Fibroblast of skin of back (primary cell): Measurements from ENCODE around the gene SCAMP1.

Experiments
- DNase-seq: peaks from one replicate; pipeline ENCODE4 v3.0.0-alpha.2; 2013

SCAMP1 gene

GRCh38 chr5:78496373-78496772 lies 136.0 kb downstream of the SCAMP1 start:
- DNase-seq: peak; percentile 90

GRCh38 chr5:78497573-78498533 lies 137.4 kb downstream of the SCAMP1 start:
- no peak for DNase-seq

GRCh38 chr5:78499485-78499884 lies 139.1 kb downstream of the SCAMP1 start:
- no peak for DNase-seq

- DNase-seq: no peak
Measured at GRCh38 chr5:78500028-78500427, 139.6 kb downstream of the SCAMP1 start.

- DNase-seq: no peak
Measured at GRCh38 chr5:78500871-78501270, 140.5 kb downstream of the SCAMP1 start.

- peak; percentile 87 for DNase-seq
Measured at GRCh38 chr5:78501411-78502352, 141.3 kb downstream of the SCAMP1 start.

- no peak for DNase-seq
Measured at GRCh38 chr5:78503958-78504653, 143.7 kb downstream of the SCAMP1 start.

GRCh38 chr5:78504704-78505677 lies 144.6 kb downstream of the SCAMP1 start:
- peak; percentile 100 for DNase-seq

GRCh38 chr5:78505860-78506259 lies 145.4 kb downstream of the SCAMP1 start:
- DNase-seq: no peak

GRCh38 chr5:78506261-78507024 lies 146.0 kb downstream of the SCAMP1 start:
- peak; percentile 59 for DNase-seq

GRCh38 chr5:78507531-78507930 lies 147.1 kb downstream of the SCAMP1 start:
- no peak for DNase-seq

GRCh38 chr5:78508186-78508765 lies 147.9 kb downstream of the SCAMP1 start:
- DNase-seq: peak; percentile 79

- no peak for DNase-seq
Measured at GRCh38 chr5:78509145-78509865, 148.9 kb downstream of the SCAMP1 start.

GRCh38 chr5:78509884-78510769 lies 149.7 kb downstream of the SCAMP1 start:
- no peak for DNase-seq

GRCh38 chr5:78511121-78511906 lies 150.9 kb downstream of the SCAMP1 start:
- no peak for DNase-seq

GRCh38 chr5:78512435-78512834 lies 152.0 kb downstream of the SCAMP1 start:
- DNase-seq: no peak

- no peak for DNase-seq
Measured at GRCh38 chr5:78513441-78513840, 153.0 kb downstream of the SCAMP1 start.
